ENCODE measurements around the gene TAOK1. TPM values are rescaled to one million over a fixed set of nuclear protein-coding genes. Genes with fewer than 3 reads are reported as not detected.
A peak's percentile ranks its signal among the peaks of the same experiment; 100 is the strongest.

The TAOK1 gene
- total and polyA plus RNA-seq, 9 of the 15 experiments (the other 6 are each of a cell fraction or from before 2014, with no cell fraction given), result 3.2 to 33.1 (median 16.5) TPM

DNA sequence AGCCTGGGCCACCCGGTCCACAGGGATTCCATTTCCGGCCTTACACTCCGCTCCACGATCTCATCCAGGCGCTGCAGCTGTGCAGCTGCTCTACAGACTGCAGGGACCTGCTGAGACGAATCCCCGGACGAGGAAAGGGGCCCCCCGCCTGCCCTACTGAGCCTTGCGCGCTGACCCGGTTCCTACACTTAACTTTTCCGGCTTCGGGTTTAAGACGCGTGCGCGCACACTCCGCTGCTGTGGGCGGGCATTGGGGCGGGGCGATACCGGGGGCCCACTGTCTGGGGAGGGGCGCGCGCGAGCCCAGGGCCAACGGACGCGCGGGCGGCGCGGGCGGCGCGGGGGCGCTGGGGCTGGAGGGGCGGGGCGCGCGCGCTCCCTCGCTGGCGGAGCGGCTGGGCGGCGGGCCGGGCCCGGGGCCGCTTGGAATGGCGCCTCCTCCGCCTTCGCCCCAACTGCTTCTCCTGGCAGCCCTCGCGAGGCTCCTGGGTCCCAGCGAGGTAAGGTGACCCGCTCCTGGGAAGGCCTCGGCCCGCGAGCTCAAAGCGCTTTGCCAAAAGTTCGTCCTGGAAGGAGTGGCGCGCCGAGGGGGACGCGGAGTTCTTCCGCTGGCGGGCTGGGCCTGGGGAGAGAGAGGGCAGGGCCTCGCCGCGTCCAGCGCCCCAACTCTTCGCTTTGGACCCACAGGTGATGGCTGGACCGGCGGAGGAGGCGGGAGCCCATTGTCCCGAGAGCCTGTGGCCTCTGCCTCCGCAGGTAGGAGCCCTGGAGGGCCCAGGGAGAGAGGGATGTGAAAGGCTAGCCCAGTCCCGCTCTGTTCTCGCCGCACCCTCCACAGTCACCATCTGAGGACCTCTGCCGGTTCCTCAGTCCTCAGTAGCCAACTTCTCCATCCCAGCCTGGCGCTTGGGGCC, 178.4 kb downstream of the TAOK1 start, which contains the start of gene TP53I13 (continued):
- TF ChIP-seq, protein P1, sequence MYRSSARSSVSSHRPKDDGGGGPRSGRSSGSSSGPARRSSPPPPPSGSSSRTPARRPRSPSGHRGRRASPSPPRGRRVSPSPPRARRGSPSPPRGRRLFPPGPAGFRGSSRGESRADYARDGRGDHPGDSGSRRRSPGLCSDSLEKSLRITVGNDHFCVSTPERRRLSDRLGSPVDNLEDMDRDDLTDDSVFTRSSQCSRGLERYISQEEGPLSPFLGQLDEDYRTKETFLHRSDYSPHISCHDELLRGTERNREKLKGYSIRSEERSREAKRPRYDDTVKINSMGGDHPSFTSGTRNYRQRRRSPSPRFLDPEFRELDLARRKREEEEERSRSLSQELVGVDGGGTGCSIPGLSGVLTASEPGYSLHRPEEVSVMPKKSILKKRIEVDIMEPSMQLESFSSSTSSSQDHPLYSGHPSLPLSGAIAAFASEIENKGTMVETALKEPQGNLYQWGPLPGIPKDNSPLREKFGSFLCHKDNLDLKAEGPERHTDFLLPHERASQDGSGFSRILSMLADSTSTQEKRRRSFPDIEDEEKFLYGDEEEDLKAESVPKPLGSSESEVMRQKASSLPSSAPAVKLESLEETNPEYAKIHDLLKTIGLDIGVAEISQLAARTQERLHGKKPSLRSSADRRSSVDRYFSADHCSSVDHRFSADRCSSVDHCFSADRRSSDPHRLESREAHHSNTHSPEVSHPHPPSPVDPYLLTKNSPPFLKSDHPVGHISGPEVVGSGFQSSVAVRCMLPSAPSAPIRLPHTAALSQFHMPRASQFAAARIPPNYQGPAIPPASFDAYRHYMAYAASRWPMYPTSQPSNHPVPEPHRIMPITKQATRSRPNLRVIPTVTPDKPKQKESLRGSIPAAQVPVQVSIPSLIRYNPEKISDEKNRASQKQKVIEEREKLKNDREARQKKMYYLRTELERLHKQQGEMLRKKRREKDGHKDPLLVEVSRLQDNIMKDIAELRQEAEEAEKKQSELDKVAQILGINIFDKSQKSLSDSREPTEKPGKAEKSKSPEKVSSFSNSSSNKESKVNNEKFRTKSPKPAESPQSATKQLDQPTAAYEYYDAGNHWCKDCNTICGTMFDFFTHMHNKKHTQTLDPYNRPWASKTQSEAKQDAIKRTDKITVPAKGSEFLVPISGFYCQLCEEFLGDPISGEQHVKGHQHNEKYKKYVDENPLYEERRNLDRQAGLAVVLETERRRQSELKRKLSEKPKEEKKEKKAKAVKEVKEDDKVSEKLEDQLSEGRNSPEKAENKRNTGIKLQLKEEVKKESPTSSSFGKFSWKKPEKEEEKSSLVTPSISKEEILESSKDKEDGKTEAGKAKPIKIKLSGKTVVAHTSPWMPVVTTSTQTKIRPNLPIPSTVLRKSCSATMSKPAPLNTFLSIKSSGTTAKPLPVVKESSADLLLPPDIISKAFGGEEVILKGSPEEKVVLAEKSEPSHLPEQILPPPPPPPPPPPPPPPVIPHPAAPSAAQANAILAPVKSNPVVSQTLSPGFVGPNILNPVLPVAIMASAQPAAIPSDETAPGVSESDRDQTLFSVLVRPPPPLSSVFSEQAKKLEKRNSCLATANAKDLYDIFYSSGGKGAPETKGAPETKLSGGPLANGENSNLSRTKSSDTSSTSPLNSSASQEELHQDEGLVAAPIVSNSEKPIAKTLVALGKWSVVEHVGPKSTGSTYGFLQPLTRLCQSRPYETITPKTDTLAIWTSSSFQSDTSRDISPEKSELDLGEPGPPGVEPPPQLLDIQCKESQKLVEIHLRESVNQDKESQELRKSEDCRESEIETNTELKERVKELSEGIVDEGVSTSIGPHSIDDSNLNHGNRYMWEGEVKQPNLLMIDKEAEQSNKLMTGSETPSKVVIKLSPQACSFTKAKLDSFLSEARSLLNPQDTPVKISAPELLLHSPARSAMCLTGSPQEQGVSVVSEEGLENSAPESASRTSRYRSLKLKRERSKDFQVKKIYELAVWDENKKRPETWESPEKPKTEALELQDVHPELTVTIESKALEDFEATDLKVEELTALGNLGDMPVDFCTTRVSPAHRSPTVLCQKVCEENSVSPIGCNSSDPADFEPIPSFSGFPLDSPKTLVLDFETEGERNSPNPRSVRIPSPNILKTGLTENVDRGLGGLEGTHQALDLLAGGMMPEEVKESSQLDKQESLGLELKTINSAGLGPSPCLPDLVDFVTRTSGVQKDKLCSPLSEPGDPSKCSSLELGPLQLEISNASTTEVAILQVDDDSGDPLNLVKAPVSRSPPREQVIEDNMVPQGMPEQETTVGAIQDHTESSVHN (IDR thresholded peaks at IDR 0.05; ENCODE audit: borderline replicate concordance in 1 of 2, low read depth in 1 of 2), result no peak
- peak; percentile 36; the same call in 1 of the 2 replicates for TF ChIP-seq MBD2 (IDR thresholded peaks at IDR 0.05; ENCODE audit: borderline replicate concordance, low read depth)
- TF ChIP-seq KAT8 (IDR thresholded peaks at IDR 0.05; ENCODE audit: low read depth), result no peak
- TF ChIP-seq, protein P2, sequence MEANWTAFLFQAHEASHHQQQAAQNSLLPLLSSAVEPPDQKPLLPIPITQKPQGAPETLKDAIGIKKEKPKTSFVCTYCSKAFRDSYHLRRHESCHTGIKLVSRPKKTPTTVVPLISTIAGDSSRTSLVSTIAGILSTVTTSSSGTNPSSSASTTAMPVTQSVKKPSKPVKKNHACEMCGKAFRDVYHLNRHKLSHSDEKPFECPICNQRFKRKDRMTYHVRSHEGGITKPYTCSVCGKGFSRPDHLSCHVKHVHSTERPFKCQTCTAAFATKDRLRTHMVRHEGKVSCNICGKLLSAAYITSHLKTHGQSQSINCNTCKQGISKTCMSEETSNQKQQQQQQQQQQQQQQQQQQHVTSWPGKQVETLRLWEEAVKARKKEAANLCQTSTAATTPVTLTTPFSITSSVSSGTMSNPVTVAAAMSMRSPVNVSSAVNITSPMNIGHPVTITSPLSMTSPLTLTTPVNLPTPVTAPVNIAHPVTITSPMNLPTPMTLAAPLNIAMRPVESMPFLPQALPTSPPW (CRISPR knock-in tag; IDR thresholded peaks at IDR 0.05), result peak; percentile 94
- TF ChIP-seq, protein P3, sequence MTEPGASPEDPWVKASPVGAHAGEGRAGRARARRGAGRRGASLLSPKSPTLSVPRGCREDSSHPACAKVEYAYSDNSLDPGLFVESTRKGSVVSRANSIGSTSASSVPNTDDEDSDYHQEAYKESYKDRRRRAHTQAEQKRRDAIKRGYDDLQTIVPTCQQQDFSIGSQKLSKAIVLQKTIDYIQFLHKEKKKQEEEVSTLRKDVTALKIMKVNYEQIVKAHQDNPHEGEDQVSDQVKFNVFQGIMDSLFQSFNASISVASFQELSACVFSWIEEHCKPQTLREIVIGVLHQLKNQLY (CRISPR knock-in tag; conservative IDR thresholded peaks at IDR 0.05), result no peak
- TF ChIP-seq, protein P4, sequence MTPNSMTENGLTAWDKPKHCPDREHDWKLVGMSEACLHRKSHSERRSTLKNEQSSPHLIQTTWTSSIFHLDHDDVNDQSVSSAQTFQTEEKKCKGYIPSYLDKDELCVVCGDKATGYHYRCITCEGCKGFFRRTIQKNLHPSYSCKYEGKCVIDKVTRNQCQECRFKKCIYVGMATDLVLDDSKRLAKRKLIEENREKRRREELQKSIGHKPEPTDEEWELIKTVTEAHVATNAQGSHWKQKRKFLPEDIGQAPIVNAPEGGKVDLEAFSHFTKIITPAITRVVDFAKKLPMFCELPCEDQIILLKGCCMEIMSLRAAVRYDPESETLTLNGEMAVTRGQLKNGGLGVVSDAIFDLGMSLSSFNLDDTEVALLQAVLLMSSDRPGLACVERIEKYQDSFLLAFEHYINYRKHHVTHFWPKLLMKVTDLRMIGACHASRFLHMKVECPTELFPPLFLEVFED (CRISPR knock-in tag; conservative IDR thresholded peaks at IDR 0.05), result no peak
- TF ChIP-seq MTA3 (IDR thresholded peaks at IDR 0.05; ENCODE audit: borderline replicate concordance), result no peak; the same call in 1 of the 2 replicates
- peak; percentile 26 for TF ChIP-seq SAP30 (IDR thresholded peaks at IDR 0.05; ENCODE audit: borderline replicate concordance, insufficient read depth, low read depth, low read length, poor library complexity, severe bottlenecking)
- no peak for TF ChIP-seq ZNF12 (CRISPR knock-in tag; IDR thresholded peaks at IDR 0.05)
- TF ChIP-seq, protein P5, sequence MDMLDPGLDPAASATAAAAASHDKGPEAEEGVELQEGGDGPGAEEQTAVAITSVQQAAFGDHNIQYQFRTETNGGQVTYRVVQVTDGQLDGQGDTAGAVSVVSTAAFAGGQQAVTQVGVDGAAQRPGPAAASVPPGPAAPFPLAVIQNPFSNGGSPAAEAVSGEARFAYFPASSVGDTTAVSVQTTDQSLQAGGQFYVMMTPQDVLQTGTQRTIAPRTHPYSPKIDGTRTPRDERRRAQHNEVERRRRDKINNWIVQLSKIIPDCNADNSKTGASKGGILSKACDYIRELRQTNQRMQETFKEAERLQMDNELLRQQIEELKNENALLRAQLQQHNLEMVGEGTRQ (CRISPR knock-in tag; IDR thresholded peaks at IDR 0.05), result no peak
- peak; percentile 15; the same call in 1 of the 2 replicates for TF ChIP-seq EGR1 (conservative IDR thresholded peaks at IDR 0.05)
- TF ChIP-seq ZBTB17 (CRISPR knock-in tag; IDR thresholded peaks at IDR 0.05), result 0 out of 2 replicates have a peak, but pooled peaks have one; percentile 17

Data from K562 (cell line).